IMR-90 (cell line): ENCODE measurements around the gene SLC10A3. TPM values are rescaled to one million over a fixed set of nuclear protein-coding genes. Genes with fewer than 3 reads are reported as not detected.

Experiments
- ATAC-seq: fragments of 200-7000 bp; cut with Tn5 transposase; 2 replicates; pipeline ENCODE4 v1.9.1; 2020; ENCODE audit warnings: low read depth, mild to moderate bottlenecking, moderate library complexity
- BruUV-seq: library from RNA; stranded (reverse); fragments of 400-500 nt; replicated peaks from 2 replicates; lab custom pipeline; 2021; lab: Mats Ljungman, UMichigan
- CTCF ChIA-PET: fragments of 300-600 bp; formaldehyde crosslinking; extraction: SDS; loops from one replicate; lab custom pipeline; 2021; ENCODE audit warnings: antibody characterized with exemption; lab: Yijun Ruan, JAX
- POLR2A ChIA-PET: fragments of 300-600 bp; sonication (Branson Sonifier 250); formaldehyde crosslinking; loops from one replicate; lab custom pipeline; 2022; ENCODE audit warnings: antibody characterized with exemption; ENCODE audit not compliant: unreplicated experiment; lab: Charles Lee
- DNase-seq: peaks from one replicate; pipeline ENCODE4 v3.0.0; 2013
- H2AFZ ChIP-seq: replicated peaks from 2 replicates; pipeline ENCODE3; 2013; ENCODE audit warnings: low read length, mild to moderate bottlenecking; ENCODE audit not compliant: poor library complexity
- H2AK5ac ChIP-seq: 2 replicates; pipeline ENCODE4 v1.6.1; 2013; ENCODE audit warnings: low read depth, low read length, inconsistent platforms
- H2AK9ac ChIP-seq: replicated peaks from 2 replicates; pipeline ENCODE3; 2013; ENCODE audit warnings: mild to moderate bottlenecking, low read depth, low read length, moderate library complexity; ENCODE audit not compliant: poor library complexity
- H2BK120ac ChIP-seq: 2 replicates; pipeline ENCODE4 v1.6.1; 2013; ENCODE audit warnings: low read depth, low read length, inconsistent platforms
- H2BK15ac ChIP-seq: 3 replicates; pipeline ENCODE4 v1.6.1; 2013; ENCODE audit warnings: low read depth, low read length, inconsistent platforms
- H2BK20ac ChIP-seq: 2 replicates; pipeline ENCODE4 v1.6.1; 2013; ENCODE audit warnings: low read depth, mild to moderate bottlenecking, inconsistent platforms, low read length, moderate library complexity
- H2BK5ac ChIP-seq: 2 replicates; pipeline ENCODE4 v1.6.1; 2013; ENCODE audit warnings: mild to moderate bottlenecking, low read depth, low read length, inconsistent platforms; ENCODE audit not compliant: poor library complexity, severe bottlenecking
- H3K14ac ChIP-seq: replicated peaks from 2 replicates; pipeline ENCODE4 v1.6.1; 2013; ENCODE audit warnings: low read depth, low read length, inconsistent platforms
- H3K18ac ChIP-seq: 2 replicates; pipeline ENCODE4 v1.6.1; 2013; ENCODE audit warnings: low read depth, low read length, control low read depth
- H3K23ac ChIP-seq: 2 replicates; pipeline ENCODE4 v1.6.1; 2013; ENCODE audit warnings: low read depth, low read length, inconsistent platforms
- H3K27ac ChIP-seq: 2 replicates; pipeline ENCODE4 v1.5.1; 2013; ENCODE audit warnings: mild to moderate bottlenecking, control low read depth, low read length; ENCODE audit not compliant: insufficient read depth
- H3K27me3 ChIP-seq: 2 replicates; pipeline ENCODE4 v1.6.1; 2013; ENCODE audit warnings: low read length; ENCODE audit not compliant: control insufficient read depth, insufficient read depth
- H3K36me3 ChIP-seq: 2 replicates; pipeline ENCODE4 v1.6.1; 2013; ENCODE audit warnings: low read length, mixed read lengths; ENCODE audit not compliant: control insufficient read depth, insufficient read depth
- H3K4ac ChIP-seq: 2 replicates; pipeline ENCODE4 v1.6.1; 2013; ENCODE audit warnings: low read depth, low read length, inconsistent platforms
- H3K4me1 ChIP-seq: 2 replicates; pipeline ENCODE4 v1.6.1; 2013; ENCODE audit warnings: low read length, mixed read lengths; ENCODE audit not compliant: control insufficient read depth, insufficient read depth
- H3K4me2 ChIP-seq: 2 replicates; pipeline ENCODE4 v1.6.1; 2013; ENCODE audit warnings: low read depth, mild to moderate bottlenecking, control low read depth, low read length, moderate library complexity
- H3K4me3 ChIP-seq: 2 replicates; pipeline ENCODE4 v1.5.1; 2013; ENCODE audit warnings: low read depth, mild to moderate bottlenecking, control low read depth, low read length, moderate library complexity; ENCODE audit not compliant: insufficient read depth
- H3K56ac ChIP-seq: 2 replicates; pipeline ENCODE4 v1.6.1; 2013; ENCODE audit warnings: low read length, inconsistent platforms; ENCODE audit not compliant: insufficient read depth; ENCODE audit errors: extremely low read depth
- H3K79me1 ChIP-seq, 2 experiments: 2 replicates each; pipeline ENCODE4 v1.6.1; 2013; ENCODE audit warnings: low read length in 2 of 2, inconsistent platforms in 1 of 2, low read depth in 1 of 2
- H3K9ac ChIP-seq: 2 replicates; pipeline ENCODE4 v1.6.1; 2013; ENCODE audit warnings: low read depth, low read length, control low read depth
- H3K9me1 ChIP-seq: 2 replicates; pipeline ENCODE4 v1.6.1; 2013; ENCODE audit warnings: low read length, inconsistent platforms; ENCODE audit not compliant: insufficient read depth
- H3K9me3 ChIP-seq: 2 replicates; pipeline ENCODE4 v1.6.1; 2013; ENCODE audit warnings: low read length; ENCODE audit not compliant: control insufficient read depth, insufficient read depth
- H4K20me1 ChIP-seq: 2 replicates; pipeline ENCODE4 v1.6.1; 2013; ENCODE audit warnings: low read length, inconsistent platforms; ENCODE audit not compliant: insufficient read depth
- H4K5ac ChIP-seq: 2 replicates; pipeline ENCODE4 v1.6.1; 2013; ENCODE audit warnings: mild to moderate bottlenecking, low read depth, low read length, control low read depth
- H4K8ac ChIP-seq, 2 experiments: 2 replicates each; pipeline ENCODE4 v1.6.1; 2013; ENCODE audit warnings: low read depth in 2 of 2, low read length in 2 of 2, control low read depth in 1 of 2, inconsistent platforms in 1 of 2
- H4K91ac ChIP-seq: 2 replicates; pipeline ENCODE4 v1.6.1; 2013; ENCODE audit warnings: low read depth, low read length, inconsistent platforms; ENCODE audit not compliant: insufficient read depth
- MXI1 ChIP-seq: IDR thresholded peaks from 2 replicates; pipeline ENCODE4 v1.6.1; 2012; ENCODE audit warnings: low read depth, mild to moderate bottlenecking, low read length, moderate library complexity, borderline replicate concordance
- NFE2L2 ChIP-seq: fragments of 150-350 bp; IDR thresholded peaks from 2 replicates; pipeline ENCODE4 v1.6.1; 2016; ENCODE audit warnings: low read depth, mild to moderate bottlenecking, low read length
- POLR2A ChIP-seq: IDR thresholded peaks from 2 replicates; pipeline ENCODE4 v1.6.1; 2012; ENCODE audit warnings: mild to moderate bottlenecking, low read depth, low read length
- RAD21 ChIP-seq: IDR thresholded peaks from 2 replicates; pipeline ENCODE4 v1.6.1; 2012; ENCODE audit warnings: low read length, improper control_type of control experiment
- RCOR1 ChIP-seq: IDR thresholded peaks from 2 replicates; pipeline ENCODE4 v1.6.1; 2012; ENCODE audit warnings: mild to moderate bottlenecking, low read length, improper control_type of control experiment; ENCODE audit not compliant: insufficient replicate concordance
- USF2 ChIP-seq: fragments of 150-350 bp; IDR thresholded peaks from 2 replicates; pipeline ENCODE4 v1.6.1; 2017; ENCODE audit warnings: mild to moderate bottlenecking, antibody characterized with exemption, low read length, low read depth
- WGBS, 2 experiments: methylation state at CpG; one replicate each; pipeline versions ENCODE4 v1.1.5 to v1.1.7; 2013; ENCODE audit warnings: missing lambda C conversion rate in 2 of 2; ENCODE audit not compliant: insufficient read length in 1 of 2; ENCODE audit errors: extremely low coverage in 2 of 2; 5-methylcytosine and 5-hydroxymethylcytosine counted together
- dilution Hi-C: fragments of 300-500 bp; cut with HindIII; formaldehyde crosslinking; loops from one replicate; pipeline ENCODE4 v1.14.3; 2018; ENCODE audit warnings: low sequenced_read_pairs; ENCODE audit not compliant: unreplicated experiment
- in situ Hi-C: fragments of 300-500 bp; cut with MboI; formaldehyde crosslinking; loops from 3 replicates; pipeline ENCODE4 v1.14.3; 2019; ENCODE audit warnings: low sequenced_read_pairs, inconsistent platforms, mixed read lengths
- intact Hi-C: fragments of 100-400 bp; cut with micrococcal nuclease; formaldehyde crosslinking; loops from 2 replicates; pipeline ENCODE4 v1.10.0; 2022
- polyA plus RNA-seq, 3 experiments: library from polyadenylated mRNA; depleted of rRNA; stranded (reverse); fragments of >200 nt; gene quantifications; 2 replicates each; pipeline ENCODE4 v1.2.3, GENCODE V29; 2012; ENCODE audit warnings: low replicate concordance in 1 of 3
- total RNA-seq: library from RNA; depleted of rRNA; stranded (reverse); fragments of >200 nt; gene quantifications from 2 replicates; pipeline ENCODE4 v1.2.3, GENCODE V29; 2012

The SLC10A3 gene
- total and polyA plus RNA-seq, 2 of the 4 experiments (the other 2 are of a cell fraction) = 15.2 to 24.6 TPM

GRCh38 chrX:154509455-154509854, 19.0 kb upstream of the SLC10A3 start:
- H3K23ac ChIP-seq = no peak overlapping the region
- no peaks in the 10 kb centered on the region for H3K27me3 ChIP-seq
- intact Hi-C loops = no loop called here
- H3K9me3 ChIP-seq = peaks cover 3% of the 10 kb centered on the region; the same call in 1 of the 2 replicates
- H3K27ac ChIP-seq = no peak overlapping the region
- ATAC-seq (no peak), DNase-seq (no peak)
- H2BK20ac ChIP-seq = no peak overlapping the region
- no peak overlapping the region for H2BK15ac ChIP-seq
- H4K20me1 ChIP-seq = no peaks in the 10 kb centered on the region
- no peak overlapping the region for H3K4me2 ChIP-seq
- dilution Hi-C loops = no loop called here
- H2AK9ac ChIP-seq = no peak overlapping the region
- peaks cover 0 to 4% of the 10 kb centered on the region in 2 experiments; a peak in 2 of 4 replicates for H3K79me1 ChIP-seq
- no peak overlapping the region for H2BK120ac ChIP-seq
- CTCF ChIA-PET = no interaction called here
- H3K4me1 ChIP-seq = peaks cover 2% of the 10 kb centered on the region; the same call in 1 of the 2 replicates
- H2BK5ac ChIP-seq = no peak overlapping the region
- no peak overlapping the region for H4K5ac ChIP-seq
- no peak overlapping the region for H4K91ac ChIP-seq
- no peak overlapping the region for H2AFZ ChIP-seq
- in situ Hi-C loops = no loop called here
- POLR2A ChIA-PET = no interaction called here
- no peak overlapping the region for H3K4me3 ChIP-seq
- peaks cover 10% of the 10 kb centered on the region; the same call in 1 of the 2 replicates for H3K36me3 ChIP-seq
- H4K8ac ChIP-seq = no peak overlapping the region
- no peak overlapping the region for H3K14ac ChIP-seq
- no CpG with 5 or more reads among the region's 5 CpGs for WGBS, 2 experiments
- peaks cover 4% of the 10 kb centered on the region for H3K9me1 ChIP-seq
- no peak overlapping the region for H3K4ac ChIP-seq
- H3K56ac ChIP-seq = no peak overlapping the region
- H2AK5ac ChIP-seq = no peak overlapping the region
- BruUV-seq = no TSS peak
- no peak overlapping the region for H3K18ac ChIP-seq
- TF ChIP-seq POLR2A (no peak), NFE2L2 (no peak), MXI1 (no peak), RAD21 (no peak), RCOR1 (no peak), USF2 (no peak)
- no peak overlapping the region for H3K9ac ChIP-seq
